ENCODE data around the gene TBL1Y.
"Not testable (repeated sequence)": the region's sequence is repeated elsewhere in the genome, so short reads cannot be mapped to it uniquely, and the experiment has no call there.

TBL1Y gene

DNA sequence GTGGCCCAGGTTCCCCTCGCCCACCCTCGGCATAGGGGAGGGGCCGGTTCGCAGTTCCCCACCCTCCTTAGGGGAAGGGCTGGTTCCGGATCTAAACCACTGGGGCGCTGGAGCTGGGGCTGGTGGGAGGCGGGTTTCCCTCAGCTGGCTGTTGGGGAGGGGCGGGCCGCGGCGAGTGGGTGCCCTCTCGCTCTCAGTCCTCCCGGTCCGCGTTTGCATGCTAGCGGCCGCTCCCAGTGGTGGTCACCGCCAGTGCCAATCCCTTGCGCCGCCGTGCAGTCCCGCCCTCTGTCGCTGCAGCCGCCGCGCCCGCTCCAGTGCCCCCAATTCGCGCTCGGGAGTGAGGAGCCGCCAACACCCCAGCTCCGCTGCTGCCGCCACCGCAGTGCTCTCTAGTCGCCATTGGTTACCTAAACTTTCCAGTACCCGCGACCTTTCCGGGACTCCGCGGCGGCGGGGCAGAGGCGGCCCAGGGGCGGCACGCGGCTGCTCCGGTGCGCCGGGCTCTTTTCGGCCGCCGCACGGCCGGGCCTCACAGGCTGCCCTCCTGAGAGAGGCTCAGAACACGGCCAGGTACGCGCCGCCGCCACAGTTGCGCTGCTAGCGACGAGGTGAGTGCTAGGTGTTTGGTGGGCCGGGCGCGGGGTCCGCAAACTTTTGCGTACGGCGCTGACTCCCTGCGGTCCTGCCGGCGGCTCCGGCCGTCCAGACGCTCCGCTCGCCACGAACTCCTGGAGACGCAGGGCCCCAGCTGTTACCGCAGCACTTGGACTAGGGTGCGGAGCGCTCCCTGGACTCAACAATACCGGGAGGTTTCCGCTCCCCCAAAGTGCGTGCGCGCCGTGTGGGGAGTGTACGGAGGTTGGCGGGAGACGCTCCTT is at the start of gene TBL1Y:
TSS of gene TBL1Y (plus strand) at position 326 of the 881 bp plus-strand sequence. CDS start 114,388 bp downstream, outside the sequence.
- H3K9me3 ChIP-seq (ENCODE audit: control insufficient read depth, insufficient read depth, low read length) = no peaks in the 10 kb centered on the region
- H3K36me3 ChIP-seq (ENCODE audit: insufficient read depth, low read length) = no peaks in the 10 kb centered on the region
- H3K4me1 ChIP-seq (ENCODE audit: insufficient read depth, low read length) = no peaks in the 10 kb centered on the region
- no peak within 1 kb of the TSS for H3K9ac ChIP-seq (ENCODE audit: low read depth, low read length)

DNA sequence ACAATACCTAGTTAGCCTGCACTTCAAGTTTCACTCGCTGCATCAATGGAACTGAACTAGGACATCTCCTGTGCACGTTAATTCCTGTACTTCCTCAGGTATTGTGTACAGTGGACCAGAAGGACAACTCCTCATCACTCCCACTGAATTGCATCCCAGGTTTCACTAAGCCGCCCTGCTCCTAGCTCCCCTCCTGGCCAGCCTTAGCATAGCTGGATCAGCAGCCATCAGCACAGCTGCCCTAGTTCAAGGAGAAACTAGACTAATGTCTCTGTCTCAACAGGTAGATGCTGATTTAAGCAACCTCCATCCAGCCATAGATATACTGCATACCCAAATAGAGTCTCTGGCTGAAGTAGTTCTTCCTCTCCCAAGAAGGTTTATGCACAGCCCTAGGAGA is 16.0 kb upstream of the TBL1Y start:
- Histone ChIP-seq H3K9ac (ENCODE audit: low read depth, low read length) (no peak overlapping the region), H3K9me3 (ENCODE audit: control insufficient read depth, insufficient read depth, low read length) (no peaks in the 10 kb centered on the region)

DNA sequence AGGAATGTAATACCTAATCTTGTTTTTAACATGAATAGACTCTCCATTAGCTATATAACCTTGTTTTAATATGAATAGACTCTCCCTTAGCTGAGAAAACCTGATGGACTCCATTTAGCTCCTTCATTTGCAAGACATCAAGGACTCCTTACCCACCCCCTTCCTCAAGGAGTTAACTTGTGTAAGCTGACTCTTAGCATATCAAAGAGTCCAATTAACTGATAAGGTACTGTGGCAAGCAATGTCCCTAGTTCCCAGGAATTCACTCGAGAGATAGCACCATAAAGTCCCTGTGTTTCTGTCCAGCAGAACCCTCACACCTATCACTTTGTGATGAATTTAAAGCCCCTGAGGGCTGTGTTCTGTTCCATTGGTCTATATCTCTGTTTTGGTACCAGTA is 15.3 kb upstream of the TBL1Y start:
- H3K4me1 ChIP-seq (ENCODE audit: insufficient read depth, low read length) = no peaks in the 10 kb centered on the region
- H3K9ac ChIP-seq (ENCODE audit: low read depth, low read length) = no peak overlapping the region
- H3K9me3 ChIP-seq (ENCODE audit: control insufficient read depth, insufficient read depth, low read length) = no peaks in the 10 kb centered on the region
- H3K36me3 ChIP-seq (ENCODE audit: insufficient read depth, low read length) = no peaks in the 10 kb centered on the region

More for the DNA sequence above, 16.0 kb upstream of the TBL1Y start:
- Histone ChIP-seq H3K36me3 (ENCODE audit: insufficient read depth, low read length) (no peaks in the 10 kb centered on the region), H3K4me1 (ENCODE audit: insufficient read depth, low read length) (no peaks in the 10 kb centered on the region)

DNA sequence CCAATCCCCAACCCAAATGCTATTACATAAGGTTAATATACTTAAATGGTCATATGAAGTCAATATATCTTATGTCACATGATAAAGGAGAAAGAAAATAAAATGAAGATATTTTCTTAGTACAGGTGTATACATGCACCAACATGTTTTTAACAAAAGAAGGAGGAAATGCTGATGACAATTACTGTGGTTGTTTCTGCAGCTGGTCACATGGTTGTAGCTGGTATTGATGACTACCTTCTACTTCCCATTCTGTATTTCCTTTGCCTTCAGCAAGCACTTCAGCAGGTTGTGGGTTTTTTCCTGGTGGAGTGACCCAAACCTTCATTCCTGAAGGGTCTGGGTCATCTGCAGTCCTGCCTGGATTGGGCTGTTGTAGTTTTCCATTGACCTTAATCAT is 8.4 kb upstream of the TBL1Y start:
- not testable (repeated sequence) for H3K36me3 ChIP-seq (ENCODE audit: insufficient read depth, low read length); H3K9me3 ChIP-seq (ENCODE audit: control insufficient read depth, insufficient read depth, low read length); H3K9ac ChIP-seq (ENCODE audit: low read depth, low read length); H3K4me1 ChIP-seq (ENCODE audit: insufficient read depth, low read length)

DNA sequence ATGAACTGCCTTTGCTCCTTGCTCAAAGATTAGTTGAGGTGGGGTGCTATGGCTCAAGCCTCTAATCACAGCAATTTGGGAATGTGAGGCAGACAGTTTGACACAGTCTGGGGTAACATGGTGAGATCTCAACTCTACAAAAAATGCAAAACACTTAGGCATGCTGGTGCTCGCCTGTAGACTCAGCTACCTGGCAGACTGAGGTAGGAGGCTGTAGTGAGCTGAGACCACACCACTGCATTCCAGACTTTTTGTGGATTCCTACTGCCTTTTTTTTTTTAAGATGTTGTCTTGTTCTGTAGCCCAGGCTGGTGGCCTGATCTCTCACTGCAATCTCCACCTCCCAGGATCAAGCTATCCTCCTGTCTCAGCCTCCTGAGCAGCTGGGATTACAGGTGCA is 2.9 kb upstream of the TBL1Y start:
- no peaks in the 10 kb centered on the region for H3K9me3 ChIP-seq (ENCODE audit: control insufficient read depth, insufficient read depth, low read length)
- no peaks in the 10 kb centered on the region for H3K4me1 ChIP-seq (ENCODE audit: insufficient read depth, low read length)
- no peak overlapping the region for H3K9ac ChIP-seq (ENCODE audit: low read depth, low read length)
- no peaks in the 10 kb centered on the region for H3K36me3 ChIP-seq (ENCODE audit: insufficient read depth, low read length)

DNA sequence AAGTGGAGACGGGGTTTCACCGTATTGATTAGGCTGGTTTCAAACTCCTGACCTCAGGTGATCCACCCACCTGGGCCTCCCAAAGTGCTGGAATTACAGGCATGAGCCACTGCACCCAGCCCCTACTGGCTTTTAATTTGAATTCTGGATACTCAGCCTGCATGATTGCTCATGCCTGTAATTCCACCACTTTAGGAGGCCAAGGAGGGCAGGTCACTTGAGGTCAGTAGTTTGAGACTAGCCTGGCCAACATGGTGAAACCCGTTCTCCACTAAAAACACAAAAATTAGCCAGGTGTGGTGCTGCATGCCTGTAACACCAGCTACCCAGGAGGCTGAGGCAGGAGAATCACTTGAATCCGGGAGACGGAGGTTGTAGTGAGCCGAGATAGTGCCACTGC is 2.5 kb upstream of the TBL1Y start:
- H3K4me1 ChIP-seq (ENCODE audit: insufficient read depth, low read length); H3K9ac ChIP-seq (ENCODE audit: low read depth, low read length); H3K36me3 ChIP-seq (ENCODE audit: insufficient read depth, low read length); H3K9me3 ChIP-seq (ENCODE audit: control insufficient read depth, insufficient read depth, low read length): not testable (repeated sequence)

DNA sequence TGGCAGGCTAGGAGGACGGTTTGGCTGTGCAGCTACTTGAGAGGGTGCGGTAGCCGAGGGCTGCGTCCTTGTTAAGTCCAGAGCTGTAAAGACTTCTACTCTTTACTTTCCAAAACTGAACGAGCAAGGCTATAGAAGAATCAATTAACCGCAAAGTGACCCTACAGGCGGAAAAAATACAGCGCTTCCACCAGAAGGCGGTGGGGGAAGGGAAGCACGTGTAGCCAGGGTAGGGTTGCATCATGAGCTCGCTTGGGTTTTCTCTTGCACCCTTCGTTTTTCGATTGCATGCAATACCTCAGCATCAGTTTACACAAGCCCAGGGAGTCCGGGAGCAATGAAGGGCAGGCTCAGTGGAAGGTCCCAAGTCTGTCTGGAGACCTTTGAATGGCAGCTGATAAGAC is 1.4 kb upstream of the TBL1Y start:
- Histone ChIP-seq H3K9ac (ENCODE audit: low read depth, low read length) (no peak overlapping the region), H3K9me3 (ENCODE audit: control insufficient read depth, insufficient read depth, low read length) (no peaks in the 10 kb centered on the region), H3K36me3 (ENCODE audit: insufficient read depth, low read length) (no peaks in the 10 kb centered on the region), H3K4me1 (ENCODE audit: insufficient read depth, low read length) (no peaks in the 10 kb centered on the region)

DNA sequence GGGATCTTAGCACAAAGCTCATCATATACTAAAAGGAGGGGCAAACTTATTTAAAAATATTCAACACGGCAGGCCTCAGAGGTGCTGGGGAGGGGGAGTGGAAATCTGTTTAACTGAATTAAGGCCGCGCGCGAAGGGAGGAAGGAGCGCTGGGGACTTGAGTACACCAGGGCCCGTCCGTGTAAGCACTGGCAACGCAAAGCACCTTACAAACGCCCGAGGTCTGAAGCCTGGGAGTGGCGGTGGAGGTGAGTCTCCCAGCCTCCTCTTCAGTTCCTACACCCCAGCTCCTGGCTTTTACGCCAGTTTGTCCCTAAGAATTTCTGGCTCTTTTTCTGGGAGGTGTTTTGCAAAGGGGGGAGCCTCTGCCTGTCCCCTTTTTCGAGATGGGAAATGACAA is 641 bp upstream of the TBL1Y start:
- Histone ChIP-seq H3K36me3 (ENCODE audit: insufficient read depth, low read length) (no peaks in the 10 kb centered on the region), H3K4me1 (ENCODE audit: insufficient read depth, low read length) (no peaks in the 10 kb centered on the region), H3K9me3 (ENCODE audit: control insufficient read depth, insufficient read depth, low read length) (no peaks in the 10 kb centered on the region), H3K9ac (ENCODE audit: low read depth, low read length) (no peak overlapping the region)

DNA sequence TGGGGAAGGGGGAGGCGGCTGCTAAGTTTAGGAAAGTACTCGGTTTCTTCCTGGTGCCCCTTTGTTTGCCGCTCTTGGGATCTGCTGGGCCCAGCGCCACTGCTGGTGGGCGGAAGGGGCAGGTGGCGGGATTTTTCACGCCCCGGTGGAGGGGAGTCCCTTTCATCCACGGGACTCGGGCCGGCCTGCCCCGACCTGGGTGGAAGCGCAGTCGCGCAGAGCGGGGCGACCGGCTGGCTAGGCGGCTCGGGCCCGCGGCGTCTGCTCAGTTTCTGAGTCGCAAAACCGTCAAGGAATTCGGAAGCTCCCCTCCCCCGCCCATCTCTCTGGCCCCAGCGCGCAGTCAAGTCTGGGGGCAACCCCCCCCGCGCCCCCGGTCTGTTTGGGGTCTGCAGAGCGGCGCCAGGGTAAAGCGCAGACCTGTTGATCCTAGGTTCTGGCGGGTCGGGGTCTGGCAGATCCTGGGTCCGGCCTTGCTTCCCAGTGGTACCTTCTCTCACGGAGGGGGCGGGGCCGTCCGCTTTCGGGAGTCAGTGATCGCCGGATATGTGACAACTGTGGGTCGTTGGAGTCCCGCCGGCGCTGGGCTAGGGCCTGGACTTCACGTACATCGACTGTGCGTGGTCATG is 870 bp downstream of the TBL1Y start, which contains the start of gene AMELY:
TSS of gene AMELY (minus strand) at position 500 of the 629 bp plus-strand sequence. CDS start 39,144 bp downstream, outside the sequence.
- H3K36me3 ChIP-seq (ENCODE audit: insufficient read depth, low read length) = no peaks in the 10 kb centered on the region
- no peaks in the 10 kb centered on the region for H3K4me1 ChIP-seq (ENCODE audit: insufficient read depth, low read length)
- no peak within 1 kb of the TSS for H3K9ac ChIP-seq (ENCODE audit: low read depth, low read length)
- no peaks in the 10 kb centered on the region for H3K9me3 ChIP-seq (ENCODE audit: control insufficient read depth, insufficient read depth, low read length)

DNA sequence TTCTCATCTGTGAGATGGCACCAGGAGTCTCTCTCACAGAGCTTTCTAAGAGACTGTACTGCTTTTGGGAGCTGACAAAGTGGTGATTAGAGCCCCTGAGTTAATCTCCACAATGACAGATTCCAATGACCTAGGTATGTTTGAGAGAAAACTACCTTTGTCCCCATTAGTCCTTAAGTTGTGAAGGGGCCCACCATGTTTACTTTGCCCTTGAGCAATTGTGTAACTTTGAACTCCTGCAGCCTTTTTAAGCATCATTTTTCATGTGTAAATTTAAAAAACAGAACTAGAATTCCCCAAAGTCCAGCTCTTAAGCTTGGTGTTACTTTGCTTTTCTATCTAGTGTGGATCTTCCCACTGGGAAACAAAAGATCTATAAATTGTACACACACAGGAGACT is 2.9 kb downstream of the TBL1Y start:
- no peak overlapping the region for H3K9ac ChIP-seq (ENCODE audit: low read depth, low read length)
- H3K36me3 ChIP-seq (ENCODE audit: insufficient read depth, low read length) = no peaks in the 10 kb centered on the region
- H3K4me1 ChIP-seq (ENCODE audit: insufficient read depth, low read length) = no peaks in the 10 kb centered on the region
- no peaks in the 10 kb centered on the region for H3K9me3 ChIP-seq (ENCODE audit: control insufficient read depth, insufficient read depth, low read length)

DNA sequence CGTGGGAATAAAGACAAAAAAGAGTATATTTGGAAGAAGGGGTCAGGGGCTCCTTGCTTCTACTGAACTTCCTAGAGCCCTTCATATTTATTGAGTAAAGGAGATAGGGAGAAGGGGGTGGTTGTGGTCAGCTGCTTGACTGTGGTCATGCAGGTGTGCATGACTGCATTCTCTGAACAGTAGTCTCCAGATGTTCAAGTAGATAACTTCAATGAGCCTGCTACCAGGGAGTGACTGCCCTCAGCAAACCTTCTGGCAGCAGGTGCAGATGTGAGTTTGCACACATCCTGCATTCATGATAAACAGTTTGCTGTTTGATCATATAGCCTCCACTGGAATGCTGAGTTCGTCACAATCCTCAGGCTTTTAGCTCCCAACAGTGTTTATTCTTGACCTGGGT is 10.6 kb downstream of the TBL1Y start:
- H3K9ac ChIP-seq (ENCODE audit: low read depth, low read length) = no peak overlapping the region
- H3K9me3 ChIP-seq (ENCODE audit: control insufficient read depth, insufficient read depth, low read length) = no peaks in the 10 kb centered on the region
- H3K36me3 ChIP-seq (ENCODE audit: insufficient read depth, low read length) = no peaks in the 10 kb centered on the region
- no peaks in the 10 kb centered on the region for H3K4me1 ChIP-seq (ENCODE audit: insufficient read depth, low read length)

DNA sequence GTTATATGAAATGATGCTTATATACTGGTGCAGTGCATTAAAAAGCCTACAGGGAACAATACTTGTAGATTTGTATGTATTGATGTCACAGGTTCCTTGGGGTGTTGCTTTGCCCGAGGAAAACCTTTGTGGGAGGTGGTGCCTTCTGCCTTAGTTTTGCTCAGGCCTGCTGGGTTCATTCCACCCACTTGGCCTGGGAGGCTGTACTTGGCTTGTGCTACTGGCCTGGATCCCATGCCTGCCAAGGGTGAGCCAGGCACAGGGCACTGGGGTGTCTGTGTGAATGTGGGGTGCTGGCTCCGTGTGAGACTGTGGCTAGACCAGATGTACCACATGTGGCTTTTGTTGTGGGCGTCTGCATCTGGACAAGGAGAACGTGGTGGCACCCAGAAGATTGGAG is 17.8 kb downstream of the TBL1Y start:
- Histone ChIP-seq H3K9me3 (ENCODE audit: control insufficient read depth, insufficient read depth, low read length) (no peaks in the 10 kb centered on the region), H3K36me3 (ENCODE audit: insufficient read depth, low read length) (no peaks in the 10 kb centered on the region), H3K4me1 (ENCODE audit: insufficient read depth, low read length) (no peaks in the 10 kb centered on the region), H3K9ac (ENCODE audit: low read depth, low read length) (no peak overlapping the region)

DNA sequence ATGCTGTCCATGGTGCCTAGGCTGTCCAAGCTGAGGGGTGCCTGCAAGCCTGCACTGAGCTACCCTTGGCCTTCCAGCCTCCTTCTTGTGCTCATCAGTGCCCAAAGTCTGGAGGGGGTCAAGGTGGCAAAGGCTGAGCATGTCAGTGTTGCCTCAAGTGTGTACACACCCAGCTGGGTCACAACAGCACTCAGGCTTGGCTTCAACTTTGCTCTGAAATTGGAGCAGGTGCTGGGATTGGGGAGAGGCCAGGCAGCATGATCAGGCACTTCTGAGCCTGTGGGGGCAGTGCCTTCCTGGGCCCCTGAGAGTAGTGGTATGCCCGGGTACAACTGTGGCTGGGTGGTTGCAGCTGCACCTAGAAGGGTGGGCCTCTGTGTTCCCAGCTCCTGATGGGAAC is 18.7 kb downstream of the TBL1Y start:
- H3K4me1 ChIP-seq (ENCODE audit: insufficient read depth, low read length) = no peaks in the 10 kb centered on the region
- H3K9ac ChIP-seq (ENCODE audit: low read depth, low read length) = no peak overlapping the region
- no peaks in the 10 kb centered on the region for H3K9me3 ChIP-seq (ENCODE audit: control insufficient read depth, insufficient read depth, low read length)
- no peaks in the 10 kb centered on the region for H3K36me3 ChIP-seq (ENCODE audit: insufficient read depth, low read length)

DNA sequence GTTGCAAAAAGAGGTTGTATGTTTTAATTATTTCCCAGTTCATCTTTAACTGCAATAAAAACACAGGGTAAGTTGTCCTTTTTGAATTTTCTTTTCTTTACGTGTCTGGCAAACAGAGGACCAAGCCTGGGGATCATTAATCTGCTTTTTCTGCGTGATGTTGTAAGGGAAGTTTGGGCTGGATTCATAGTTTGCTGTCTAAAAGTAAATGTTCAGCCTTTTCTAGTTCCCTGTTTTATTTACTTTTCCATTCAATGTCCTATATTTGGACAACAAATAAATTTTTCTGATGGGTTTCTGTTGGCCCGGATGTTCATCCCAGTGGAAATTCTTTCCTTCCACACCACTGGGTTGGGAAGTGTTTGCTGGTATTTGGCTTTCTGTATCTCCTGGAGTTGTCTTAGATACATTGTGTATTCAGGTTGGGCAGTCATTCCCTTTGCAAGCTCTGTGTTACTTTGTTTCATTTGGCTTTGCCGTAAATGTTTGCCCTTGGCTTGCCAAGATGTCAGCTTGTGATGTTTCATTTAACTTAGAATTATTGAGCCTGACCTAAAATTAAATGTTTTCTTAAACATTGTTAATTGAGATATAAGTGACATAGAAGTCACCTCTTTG is 21.4 kb downstream of the TBL1Y start:
- Histone ChIP-seq H3K36me3 (ENCODE audit: insufficient read depth, low read length) (no peaks in the 10 kb centered on the region), H3K9me3 (ENCODE audit: control insufficient read depth, insufficient read depth, low read length) (no peaks in the 10 kb centered on the region), H3K9ac (ENCODE audit: low read depth, low read length) (no peak overlapping the region), H3K4me1 (ENCODE audit: insufficient read depth, low read length) (no peaks in the 10 kb centered on the region)

DNA sequence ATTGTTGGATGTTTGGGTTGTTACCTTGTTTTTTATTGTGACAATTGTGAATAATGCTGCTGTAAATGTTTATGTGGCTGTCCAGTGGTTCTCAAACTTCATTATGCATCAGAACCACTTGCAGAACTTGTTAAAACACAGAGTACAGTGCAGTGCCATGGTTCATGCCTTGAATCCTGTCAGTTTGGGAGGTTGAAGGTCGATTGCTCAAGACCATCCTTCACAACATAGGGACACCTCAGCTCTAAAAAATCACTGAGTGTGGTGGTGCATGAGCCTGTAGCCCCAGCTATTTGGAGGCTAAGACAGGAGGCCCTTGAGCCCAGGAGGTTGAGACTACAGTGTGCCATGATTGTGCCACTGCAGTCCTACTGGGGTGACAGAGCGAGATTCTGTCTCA is 25.0 kb downstream of the TBL1Y start:
- Histone ChIP-seq H3K9me3 (ENCODE audit: control insufficient read depth, insufficient read depth, low read length) (no peaks in the 10 kb centered on the region), H3K4me1 (ENCODE audit: insufficient read depth, low read length) (no peaks in the 10 kb centered on the region), H3K9ac (ENCODE audit: low read depth, low read length) (no peak overlapping the region), H3K36me3 (ENCODE audit: insufficient read depth, low read length) (no peaks in the 10 kb centered on the region)
